ENCODE measurements around the gene ENC1. TPM values are rescaled to one million over a fixed set of nuclear protein-coding genes. Genes with fewer than 3 reads are reported as not detected.

ENC1 gene
- total RNA-seq, 1 experiment from 2014 or later = 30.0 TPM

- no TSS peak for BruUV-seq (replicated peaks)
- POLR2A ChIA-PET = no interaction called here
- DNase-seq (ENCODE audit: low read depth, low spot score) = no peak
- H3K4me3 ChIP-seq (replicated peaks in 1 of 2; ENCODE audit: low read depth in 1 of 2, low read length in 2 of 2) = peak overlapping the region in 1 of 2 experiments; percentile 17; a peak in 1 of 4 replicates
- H3K79me2 ChIP-seq (ENCODE audit: insufficient read depth, low read length) = peaks cover 8% of the 10 kb centered on the region; the same call in 1 of the 2 replicates
- peaks cover 18 to 22% of the 10 kb centered on the region in 2 experiments for H3K36me3 ChIP-seq (ENCODE audit: control insufficient read depth in 1 of 2, insufficient read depth in 2 of 2, low read length in 2 of 2)
- H4K20me1 ChIP-seq (ENCODE audit: insufficient read depth) = no peaks in the 10 kb centered on the region
- H3K4me1 ChIP-seq (ENCODE audit: control insufficient read depth in 1 of 2, insufficient read depth in 2 of 2, low read length in 2 of 2) = peaks cover 65 to 71% of the 10 kb centered on the region in 2 experiments
- intact Hi-C loops (cut with micrococcal nuclease) = loop anchor here (5.0 kb wide), 1 partner anchor 303 kb away; no protein-coding TSS in a partner anchor
- H2AFZ ChIP-seq (ENCODE audit: low read depth, low read length, poor library complexity, severe bottlenecking) = no peak overlapping the region
- H3K9me3 ChIP-seq (ENCODE audit: control insufficient read depth in 1 of 2, insufficient read depth in 1 of 2, low read depth in 1 of 2, low read length in 2 of 2) = no peaks in the 10 kb centered on the region
- RAD21 ChIA-PET (ENCODE audit: low non-redundant PET in 1 of 2, low total read pairs in 2 of 2, uncharacterized antibody in 2 of 2, unreplicated experiment in 2 of 2) = interaction anchor here in 1 of 2 experiments (1.5 kb wide), 1 partner anchor 17 kb away, joined by 3 read pairs; no protein-coding TSS in a partner anchor
- H3K27ac ChIP-seq (ENCODE audit: low read depth, low read length) = peak overlapping the region; percentile 86
- no peak for ATAC-seq
- TF ChIP-seq CEBPB (IDR thresholded peaks at IDR 0.05; ENCODE audit: low read depth) (peak; percentile 42), FOSL1 (IDR thresholded peaks at IDR 0.05; ENCODE audit: low read depth) (peak; percentile 41; the same call in 1 of the 2 replicates), SIN3A (IDR thresholded peaks at IDR 0.05; ENCODE audit: low read depth) (no peak)
- H3K9ac ChIP-seq (ENCODE audit: low read length) = no peak overlapping the region
- no peaks in the 10 kb centered on the region for H3K9me2 ChIP-seq (ENCODE audit: insufficient read depth)
- CTCF ChIA-PET = no interaction called here
- no peaks in the 10 kb centered on the region for H3K27me3 ChIP-seq (ENCODE audit: insufficient read depth, low read length)
- peak overlapping the region; percentile 63 for H3K4me2 ChIP-seq (ENCODE audit: low read length)
These were observed 10.0 kb downstream of the ENC1 start for GRCh38 chr5:74630453-74631066.

GRCh38 chr5:74629326-74629725 is 11.2 kb downstream of the ENC1 start:
- Histone ChIP-seq H3K36me3 (ENCODE audit: control insufficient read depth in 1 of 2, insufficient read depth in 2 of 2, low read length in 2 of 2) (peaks cover 11 to 13% of the 10 kb centered on the region in 2 experiments), H4K20me1 (ENCODE audit: insufficient read depth) (no peaks in the 10 kb centered on the region), H3K9ac (ENCODE audit: low read length) (no peak overlapping the region), H3K4me1 (ENCODE audit: control insufficient read depth in 1 of 2, insufficient read depth in 2 of 2, low read length in 2 of 2) (peaks cover 67 to 71% of the 10 kb centered on the region in 2 experiments), H3K9me3 (ENCODE audit: control insufficient read depth in 1 of 2, insufficient read depth in 1 of 2, low read depth in 1 of 2, low read length in 2 of 2) (no peaks in the 10 kb centered on the region), H3K27ac (ENCODE audit: low read depth, low read length) (no peak overlapping the region), H3K27me3 (ENCODE audit: insufficient read depth, low read length) (no peaks in the 10 kb centered on the region), H3K79me2 (ENCODE audit: insufficient read depth, low read length) (no peaks in the 10 kb centered on the region), H2AFZ (ENCODE audit: low read depth, low read length, poor library complexity, severe bottlenecking) (no peak overlapping the region), H3K4me2 (ENCODE audit: low read length) (no peak overlapping the region), H3K4me3 (replicated peaks in 1 of 2; ENCODE audit: low read depth in 1 of 2, low read length in 2 of 2) (no peak overlapping the region), H3K9me2 (ENCODE audit: insufficient read depth) (no peaks in the 10 kb centered on the region)
- TF ChIP-seq EGR1 (IDR thresholded peaks at IDR 0.05; ENCODE audit: low read depth) = no peak
- no TSS peak for BruUV-seq (replicated peaks)
- ChIA-PET RAD21 (ENCODE audit: low non-redundant PET in 1 of 2, low total read pairs in 2 of 2, uncharacterized antibody in 2 of 2, unreplicated experiment in 2 of 2) (no interaction called here), CTCF (no interaction called here), POLR2A (no interaction called here)
- intact Hi-C loops (cut with micrococcal nuclease) = no loop called here
- DNase-seq (ENCODE audit: low read depth, low spot score) (no peak), ATAC-seq (no peak)

Measured in HCT116 (cell line).